GM12892 (cell line): ENCODE measurements around the gene APC2.

ENCODE experiments used
- POLR2A ChIP-seq: IDR thresholded peaks from 2 replicates; pipeline ENCODE4 v1.6.1; 2011; ENCODE audit warnings: low read depth, low read length, control low read depth
- POLR2AphosphoS5 ChIP-seq: IDR thresholded peaks from 2 replicates; pipeline ENCODE4 v1.6.1; 2011; ENCODE audit warnings: low read depth, low read length, control low read depth

DNA sequence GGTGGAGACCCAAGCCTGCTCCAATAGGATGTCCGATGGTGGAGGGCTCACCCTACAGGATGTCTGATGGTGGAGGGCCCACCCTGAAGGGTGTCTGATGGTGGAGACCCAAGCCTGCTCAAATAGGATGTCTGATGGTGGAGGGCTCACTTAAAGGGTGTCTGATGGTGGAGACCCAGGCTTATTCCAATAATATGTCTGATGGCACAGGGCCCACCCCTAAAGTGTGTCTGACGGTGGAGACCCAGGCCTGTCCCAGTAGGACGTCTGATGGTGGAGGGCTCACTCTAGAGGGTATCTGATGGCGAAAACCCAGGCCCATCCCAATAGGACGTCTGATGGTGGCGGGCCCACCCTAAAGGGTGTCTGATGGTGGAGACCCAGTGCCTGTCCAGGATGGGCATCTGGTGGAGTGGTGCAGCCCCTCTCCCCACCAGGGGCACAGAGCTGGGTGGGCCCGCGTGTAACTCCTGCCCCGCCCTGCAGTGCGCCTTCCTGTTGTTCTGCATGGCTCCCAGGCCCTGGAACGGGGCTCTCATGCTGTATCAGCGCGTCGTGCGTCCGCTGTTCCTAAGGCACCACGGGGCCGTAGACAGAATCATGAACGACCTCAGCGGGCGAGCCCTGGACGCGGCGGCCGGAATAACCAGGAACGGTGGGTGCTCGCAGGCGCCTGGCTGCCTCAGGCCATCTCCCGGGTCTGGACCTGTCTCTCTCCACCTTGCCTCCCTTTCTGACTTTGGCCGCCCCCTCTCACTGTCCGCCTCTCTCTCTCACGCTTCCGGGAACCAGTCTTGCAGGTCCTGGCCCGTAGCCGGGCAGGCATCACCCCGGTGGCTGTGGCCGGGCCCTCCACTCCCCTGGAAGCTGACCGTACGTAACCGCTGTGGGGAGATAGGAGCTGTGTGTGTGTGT is 46.1 kb downstream of the APC2 start:
- TF ChIP-seq POLR2AphosphoS5: no peak
- no peak for TF ChIP-seq POLR2A
